ENCODE results near the gene PHF11.
A peak's percentile ranks its signal among the peaks of the same experiment; 100 is the strongest.

Gene PHF11

GRCh38 chr13:49498206-49498605, 2.5 kb downstream of the PHF11 start:
- DNase-seq (ENCODE audit: low read depth) = no peak

DNA sequence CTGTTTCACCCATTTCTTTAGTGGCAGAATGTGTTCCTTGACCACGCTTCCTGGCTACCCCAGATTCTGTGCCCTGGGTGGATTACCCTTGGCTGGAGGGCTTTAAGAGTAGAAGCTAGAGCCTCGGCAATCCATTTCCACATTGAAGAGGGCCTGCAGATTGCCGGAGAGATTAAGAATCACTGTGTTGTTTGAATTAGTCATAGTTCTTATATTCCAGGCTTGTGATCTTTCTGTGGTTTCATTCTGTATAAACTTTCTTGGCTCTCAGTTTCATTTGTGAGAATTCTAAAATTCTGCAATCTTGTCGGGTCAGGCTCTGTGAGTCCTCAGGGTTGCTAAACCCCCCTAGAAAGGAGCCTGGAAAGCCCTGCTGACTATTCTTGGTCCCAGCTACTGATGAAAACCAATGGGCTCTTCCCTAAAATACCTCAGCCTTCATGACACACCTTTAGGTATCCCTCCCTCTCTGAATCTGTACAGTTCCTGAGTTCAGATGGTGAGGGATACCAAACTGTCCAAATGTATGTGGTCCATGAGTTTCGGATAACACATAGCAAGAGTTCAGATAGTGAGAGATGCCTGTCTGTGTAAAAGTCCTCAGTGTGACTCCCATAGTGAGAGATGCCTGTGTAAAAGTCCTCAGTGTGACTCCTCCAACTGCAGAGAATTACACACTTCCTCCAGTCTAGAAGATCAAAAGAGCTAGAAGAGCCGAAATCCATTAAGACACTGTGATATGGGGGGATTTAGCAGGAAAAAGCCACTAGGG, 4.3 kb downstream of the PHF11 start:
- DNase-seq (ENCODE audit: low read depth) = no peak

GRCh38 chr13:49502954-49503353, 7.2 kb downstream of the PHF11 start:
- no peak for DNase-seq (ENCODE audit: low read depth)

- DNase-seq (ENCODE audit: low read depth) = no peak
Measured at GRCh38 chr13:49503951-49504350, 8.2 kb downstream of the PHF11 start.

GRCh38 chr13:49512578-49512977, 16.8 kb downstream of the PHF11 start:
- no peak for DNase-seq (ENCODE audit: low read depth)

DNA sequence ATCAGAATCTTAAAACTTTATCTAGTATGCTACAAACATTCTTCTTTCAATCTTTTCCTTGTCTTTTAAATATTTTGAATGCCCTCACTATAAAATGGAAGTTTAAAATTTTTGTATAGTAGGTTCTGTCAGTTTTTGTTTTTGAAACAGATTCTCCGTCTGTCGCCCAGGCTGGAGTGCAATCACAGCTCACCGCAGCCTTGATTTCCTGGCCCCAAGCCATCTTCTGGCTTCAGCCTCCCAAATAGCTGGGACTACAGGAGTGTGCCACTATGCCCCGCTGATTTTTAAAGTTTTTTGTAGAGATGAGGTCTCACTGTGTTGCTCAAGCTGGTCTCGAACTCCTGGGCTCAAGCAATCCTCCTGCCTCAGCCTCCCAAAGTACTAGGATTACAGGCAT, 20.7 kb downstream of the PHF11 start:
- DNase-seq (ENCODE audit: low read depth) = no peak

DNA sequence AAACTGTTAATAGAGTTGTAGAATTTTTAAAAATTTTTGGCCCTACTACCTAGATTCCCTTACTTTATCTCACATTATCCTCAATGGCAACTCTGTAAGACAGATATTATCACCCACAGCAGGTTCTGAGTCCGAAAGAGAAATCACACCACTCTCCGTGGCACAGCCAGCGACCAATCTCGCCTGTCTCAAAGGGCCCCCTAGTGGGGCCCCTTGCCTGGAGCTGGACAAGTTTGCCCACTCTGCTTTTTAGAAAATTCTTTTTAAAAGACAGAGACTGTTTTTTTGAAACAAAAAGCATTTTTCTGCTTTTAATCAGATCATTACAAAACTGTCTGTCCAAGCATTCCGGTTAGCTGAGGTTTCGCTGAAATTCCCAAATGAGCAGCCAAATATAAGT, 21.7 kb downstream of the PHF11 start:
- DNase-seq (ENCODE audit: low read depth) = no peak

GRCh38 chr13:49521224-49521623, 25.5 kb downstream of the PHF11 start:
- no peak for DNase-seq (ENCODE audit: low read depth)

GRCh38 chr13:49524740-49525501, 29.2 kb downstream of the PHF11 start:
- no peak for DNase-seq (ENCODE audit: low read depth)

DNA sequence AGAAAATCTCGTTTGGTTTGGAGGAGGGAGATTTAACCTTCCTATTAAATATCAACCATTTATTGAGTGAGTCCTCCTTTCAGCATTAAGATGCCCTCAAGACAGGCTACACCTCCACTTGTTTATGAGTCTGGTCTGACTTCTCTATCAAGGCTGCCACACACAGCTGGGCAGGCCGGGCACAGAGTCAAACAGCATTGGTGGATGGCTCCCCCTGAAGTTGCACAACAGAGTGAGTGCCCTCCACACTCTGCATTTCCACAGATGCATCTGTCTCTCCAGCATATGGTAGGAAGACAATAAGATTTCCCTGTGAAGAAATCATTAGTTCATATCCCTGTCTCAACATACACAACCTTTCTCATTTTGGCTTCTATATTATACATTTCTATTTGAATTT, 31.4 kb downstream of the PHF11 start:
- DNase-seq (ENCODE audit: low read depth) = no peak

- no peak for DNase-seq (ENCODE audit: low read depth)
Measured at GRCh38 chr13:49528161-49528560, 32.4 kb downstream of the PHF11 start.

GRCh38 chr13:49530457-49530856, 34.7 kb downstream of the PHF11 start:
- DNase-seq (ENCODE audit: low read depth) = no peak

DNA sequence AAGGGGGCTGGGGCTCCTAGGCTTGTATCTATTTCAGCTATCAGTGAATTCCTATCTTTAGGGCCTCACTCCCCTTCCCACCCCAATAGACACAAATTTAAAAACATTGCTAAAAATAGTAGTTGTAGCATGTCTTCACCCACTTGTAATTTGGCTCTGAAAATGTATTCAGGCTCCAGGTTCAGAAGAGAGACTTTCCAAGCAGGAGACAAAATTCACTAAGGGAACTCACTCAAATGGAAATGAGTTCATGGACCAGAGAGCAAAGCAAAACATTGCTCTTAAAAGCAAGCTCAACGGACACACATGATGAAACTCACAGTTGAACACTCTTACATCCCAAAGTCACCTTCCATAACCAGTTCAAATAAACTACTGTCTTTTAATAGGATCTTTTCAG, 36.8 kb downstream of the PHF11 start:
- DNase-seq (ENCODE audit: low read depth) = no peak

DNA sequence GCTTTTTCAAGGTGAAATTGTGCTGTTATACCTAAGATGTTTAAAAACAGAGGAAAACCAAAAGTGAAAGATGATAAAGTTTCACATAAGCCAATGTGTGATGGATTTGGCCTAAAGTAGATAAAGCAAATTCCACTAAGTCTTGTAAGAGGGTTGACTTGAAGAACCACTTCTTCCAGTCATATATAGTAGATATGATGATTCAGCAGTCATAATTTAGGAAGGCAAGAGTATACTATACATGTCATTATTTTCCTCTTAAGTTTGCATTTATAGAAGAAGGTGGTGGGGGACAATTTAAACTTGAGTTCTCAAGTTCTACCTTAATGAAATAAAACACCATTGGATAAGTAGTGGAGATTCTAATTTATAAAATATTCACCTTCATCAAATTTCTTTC, 37.3 kb downstream of the PHF11 start:
- no peak for DNase-seq (ENCODE audit: low read depth)

- no peak for DNase-seq (ENCODE audit: low read depth)
Measured at GRCh38 chr13:49533591-49534269, 38.0 kb downstream of the PHF11 start.

GRCh38 chr13:49536144-49536873, 40.6 kb downstream of the PHF11 start:
- DNase-seq (ENCODE audit: low read depth) = no peak

GRCh38 chr13:49538404-49538803, 42.7 kb downstream of the PHF11 start:
- no peak for DNase-seq (ENCODE audit: low read depth)

DNA sequence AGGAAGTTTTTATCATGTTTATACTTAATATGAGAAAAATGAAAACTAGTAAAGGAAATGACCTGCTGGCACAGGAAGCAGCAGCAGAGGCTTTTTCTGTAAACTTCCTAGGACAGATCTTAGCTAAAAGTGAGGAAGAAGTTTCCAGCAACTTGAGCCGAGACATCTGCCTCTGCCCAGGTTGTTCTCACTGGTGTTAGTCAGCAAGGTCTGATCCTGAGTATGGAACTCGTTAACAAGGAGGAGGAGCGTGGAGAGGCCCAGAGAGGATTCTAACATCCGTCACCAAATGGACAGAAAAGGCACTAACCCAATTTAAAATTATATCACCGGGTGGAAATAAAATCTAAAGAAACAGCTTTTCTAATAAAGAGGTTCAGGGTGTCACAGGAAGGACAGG, 43.6 kb downstream of the PHF11 start:
- DNase-seq (ENCODE audit: low read depth) = no peak

DNA sequence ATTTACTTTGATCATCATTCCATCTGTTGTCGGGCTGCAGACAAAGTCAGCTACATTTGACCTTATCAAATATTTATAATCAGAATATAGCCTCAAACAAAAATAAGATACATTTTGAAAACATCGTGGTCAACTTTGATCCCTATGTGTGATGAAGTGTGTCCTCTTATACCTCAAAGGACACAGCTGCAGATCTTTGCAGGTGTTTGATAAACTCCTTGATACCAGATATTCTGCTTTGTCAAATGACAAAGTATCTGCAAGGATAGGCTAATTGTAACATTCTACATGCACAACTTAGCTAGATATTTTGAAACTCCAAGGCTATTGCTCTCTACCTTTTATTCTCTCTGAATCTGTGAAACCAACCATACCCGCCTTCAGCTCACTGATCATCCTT, 44.0 kb downstream of the PHF11 start:
- DNase-seq (ENCODE audit: low read depth) = no peak

GRCh38 chr13:49540552-49540951, 44.8 kb downstream of the PHF11 start:
- DNase-seq (ENCODE audit: low read depth) = peak; percentile 7

- DNase-seq (ENCODE audit: low read depth) = no peak
Measured at GRCh38 chr13:49543656-49544055, 47.9 kb downstream of the PHF11 start.

DNA sequence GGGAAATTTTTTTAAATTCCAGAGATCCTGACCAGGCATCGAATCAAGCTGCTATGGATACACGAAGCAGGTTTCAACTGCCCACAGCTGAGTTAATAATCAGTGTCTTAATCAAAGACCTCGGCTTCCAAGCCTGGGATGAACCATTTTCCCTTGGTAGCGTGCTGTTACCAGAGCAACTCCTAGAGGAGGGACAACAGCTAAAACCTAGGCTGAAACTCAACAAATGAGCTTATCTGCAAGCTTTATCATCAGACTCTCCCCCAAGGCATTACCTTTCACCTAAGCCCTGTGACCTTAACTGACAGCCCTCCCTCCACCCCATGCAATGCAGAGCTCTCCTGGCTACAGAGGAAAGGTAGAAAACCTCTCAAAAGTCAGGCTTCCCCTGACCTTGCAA, 49.9 kb downstream of the PHF11 start:
- DNase-seq (ENCODE audit: low read depth) = no peak
